Left lung (tissue), 10 donors: Measurements from ENCODE around the gene ANKS4B. TPM values are rescaled to one million over a fixed set of nuclear protein-coding genes. Genes with fewer than 3 reads are reported as not detected.
A peak's percentile ranks its signal among the peaks of the same experiment; 100 is the strongest.

Experiments
- ATAC-seq: fragments of 200-7000 bp; cut with Tn5 transposase; one replicate; pipeline ENCODE4 v1.9.1; 2020; ENCODE audit warnings: moderate library complexity
- DNase-seq, 4 donors: peaks; one replicate each; pipeline ENCODE4 v3.0.0-alpha.2; 2013 to 2020
- H3K27ac ChIP-seq, 2 donors: fragments of 200-600 bp; sonication (generic) in 1 of 2; one replicate each; pipeline versions ENCODE4 v1.5.0 to v1.8.0; 2020 to 2021
- H3K27me3 ChIP-seq, 2 donors: fragments of 200-600 bp; sonication (generic) in 1 of 2; one replicate each; pipeline versions ENCODE4 v1.5.0 to v1.8.0; 2020 to 2021
- H3K36me3 ChIP-seq, 2 donors: fragments of 200-600 bp; sonication (generic) in 1 of 2; one replicate each; pipeline versions ENCODE4 v1.5.0 to v1.8.0; 2020 to 2021
- H3K4me1 ChIP-seq, 2 donors: fragments of 200-600 bp; one replicate each; pipeline ENCODE4 v1.8.0; 2021
- H3K4me3 ChIP-seq, 2 donors: fragments of 200-600 bp; sonication (generic) in 1 of 2; one replicate each; pipeline versions ENCODE4 v1.5.0 to v1.8.0; 2020 to 2021; ENCODE audit warnings: mild to moderate bottlenecking in 1 of 2
- H3K9me3 ChIP-seq, 2 donors: fragments of 200-600 bp; sonication (generic) in 1 of 2; one replicate each; pipeline versions ENCODE4 v1.5.0 to v1.8.0; 2020 to 2021
- CTCF ChIP-seq, 2 donors: fragments of 200-600 bp; sonication (generic) in 1 of 2; IDR thresholded peaks; one replicate each; pipeline versions ENCODE4 v1.5.0 to v1.8.0; 2021; ENCODE audit warnings: antibody characterized with exemption in 2 of 2
- intact Hi-C, 2 donors: fragments of 100-400 bp; cut with DNase I; formaldehyde crosslinking; loops; one replicate each; pipeline versions ENCODE4 v1.11.2 to v1.14.2; 2022
- polyA plus RNA-seq, 6 donors: library from polyadenylated mRNA; unstranded; fragments of 120-200 nt; gene quantifications; one replicate each; pipeline ENCODE4 v1.2.1, GENCODE V29; 2013; ENCODE audit not compliant: insufficient read length in 6 of 6
- total RNA-seq, 2 donors: library from RNA; stranded (reverse); fragmentation: NEBNext Ultra II Directional; extraction: Animal tissue kit (Norgen Biotek cat#: 25700); gene quantifications; one replicate each; pipeline ENCODE4 v1.2.1, GENCODE V29; 2021
- donor health status: DM: no; HTN: yes; CAD: no.
- donor health status: DM: no; HTN: no; CAD: no.

ANKS4B gene
- total and polyA plus RNA-seq, 8 donors: 0.07 to 0.18 (median 0.10) TPM; not detected in 2

DNA sequence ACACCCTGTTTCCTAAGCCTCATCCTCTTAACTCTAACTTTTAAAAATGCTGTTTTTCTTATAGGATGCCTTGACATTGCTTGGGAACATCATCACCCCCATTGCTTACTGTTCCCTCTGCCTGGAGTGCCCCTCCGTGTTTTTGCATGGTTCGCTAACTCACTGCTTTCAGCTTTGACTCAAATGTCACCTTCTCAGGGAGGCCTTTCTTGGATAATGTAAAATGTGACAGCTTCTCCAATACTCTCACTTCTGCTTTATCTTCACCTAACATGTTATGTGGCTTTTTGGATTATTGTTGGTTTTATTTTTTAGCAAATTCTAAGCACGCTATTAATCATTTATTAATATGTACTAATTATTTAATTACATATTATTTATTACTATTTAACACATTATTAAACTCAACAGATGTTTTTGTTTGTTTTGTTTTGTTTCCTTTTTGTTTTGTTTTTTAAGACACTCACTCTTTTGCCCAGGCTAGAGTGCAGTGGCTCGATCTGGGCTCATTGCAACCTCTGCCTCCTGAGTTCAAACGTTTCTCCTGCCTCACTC is 40.8 kb downstream of the ANKS4B start:
- Histone ChIP-seq H3K4me1 (peaks cover 0 to 9% of the 10 kb centered on the region in 2 donors), H3K36me3 (no peaks in the 10 kb centered on the region), H3K27me3 (peaks cover 13 to 50% of the 10 kb centered on the region in 2 donors), H3K9me3 (no peaks in the 10 kb centered on the region), H3K4me3 (no peak overlapping the region), H3K27ac (no peak overlapping the region)
- no peak for ATAC-seq
- intact Hi-C loops: no loop called here
- TF ChIP-seq CTCF (IDR thresholded peaks at IDR 0.05): no peak
- DNase-seq: no peak

- TF ChIP-seq CTCF (IDR thresholded peaks at IDR 0.05): no peak
- H3K36me3 ChIP-seq: no peaks in the 10 kb centered on the region
- no peaks in the 10 kb centered on the region for H3K9me3 ChIP-seq
- intact Hi-C loops: no loop called here
- ATAC-seq (no peak), DNase-seq (no peak)
- no peak overlapping the region for H3K27ac ChIP-seq
- peaks cover 0 to 9% of the 10 kb centered on the region in 2 donors for H3K4me1 ChIP-seq
- peaks cover 13 to 63% of the 10 kb centered on the region in 2 donors for H3K27me3 ChIP-seq
- no peak overlapping the region for H3K4me3 ChIP-seq
Measured at GRCh38 chr16:21275529-21275928, 42.0 kb downstream of the ANKS4B start.

DNA sequence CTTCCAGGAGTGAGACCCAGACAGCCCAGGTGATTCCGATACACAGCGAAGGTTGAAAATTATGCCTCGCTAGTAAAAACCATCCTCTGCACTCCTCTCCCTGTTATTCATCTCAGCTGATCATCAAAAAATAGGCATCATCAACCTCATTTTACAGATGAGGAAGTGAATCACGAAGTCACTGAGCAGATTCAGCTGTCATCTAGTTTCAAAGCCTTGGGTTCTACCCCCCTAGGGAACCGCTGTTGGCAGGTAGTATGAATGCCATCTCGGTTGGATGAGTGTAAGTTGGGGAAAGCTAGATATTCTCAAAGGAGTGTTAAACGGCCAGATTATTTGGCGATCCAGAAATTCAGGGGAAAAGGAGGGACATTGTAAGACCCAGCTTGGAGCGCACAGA is 42.6 kb downstream of the ANKS4B start:
- no peak overlapping the region for H3K4me3 ChIP-seq
- H3K4me1 ChIP-seq: peaks cover 0 to 9% of the 10 kb centered on the region in 2 donors
- H3K9me3 ChIP-seq: no peaks in the 10 kb centered on the region
- H3K27ac ChIP-seq: no peak overlapping the region
- intact Hi-C loops: no loop called here
- ATAC-seq: no peak
- no peak for DNase-seq
- no peak for TF ChIP-seq CTCF (IDR thresholded peaks at IDR 0.05)
- no peaks in the 10 kb centered on the region for H3K36me3 ChIP-seq
- H3K27me3 ChIP-seq: peaks cover 13 to 68% of the 10 kb centered on the region in 2 donors

DNA sequence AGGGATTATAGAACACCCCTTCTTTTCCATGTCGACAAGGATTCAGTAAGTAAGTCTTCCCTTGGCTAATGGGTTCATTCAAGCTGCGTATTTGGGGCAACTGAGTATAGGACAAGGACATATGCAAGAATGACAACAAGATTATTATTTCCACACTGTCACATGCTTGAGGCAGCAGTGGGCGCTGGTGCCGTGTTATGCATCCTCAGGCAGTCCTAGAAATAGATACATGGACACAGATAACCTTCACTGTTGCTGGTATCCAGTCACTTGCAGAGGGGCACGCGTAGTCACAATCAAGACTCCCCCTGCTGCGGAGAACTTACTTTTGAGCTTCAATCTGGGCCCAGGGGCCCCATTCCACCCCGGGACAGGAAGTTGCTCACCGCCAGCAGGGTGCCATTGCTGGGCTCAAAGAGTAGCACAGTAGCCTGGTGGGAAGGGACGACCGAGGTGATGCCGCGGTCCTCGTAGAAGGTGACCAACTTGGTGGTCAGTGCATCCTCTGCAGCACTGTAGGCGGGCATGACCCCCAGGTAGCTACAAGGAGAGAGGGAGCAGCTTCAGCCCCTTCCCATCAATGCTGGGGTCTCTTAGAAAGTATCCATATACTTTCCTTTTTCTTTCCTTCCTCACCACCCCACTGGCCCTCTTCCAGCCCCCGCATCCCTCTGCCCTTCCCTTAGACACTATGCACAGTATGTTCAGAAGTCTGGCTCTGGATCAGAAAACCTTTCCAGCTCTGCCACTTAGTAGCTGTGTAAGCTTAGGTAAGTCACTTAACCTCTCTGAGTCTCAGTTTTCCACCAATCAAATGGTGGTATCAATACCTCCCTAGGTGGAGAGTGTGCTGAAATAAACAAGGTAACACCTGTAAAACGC is 43.8 kb downstream of the ANKS4B start:
- TF ChIP-seq CTCF (IDR thresholded peaks at IDR 0.05): no peak
- Histone ChIP-seq H3K9me3 (no peaks in the 10 kb centered on the region), H3K27me3 (peaks cover 13 to 80% of the 10 kb centered on the region in 2 donors), H3K27ac (no peak overlapping the region), H3K36me3 (no peaks in the 10 kb centered on the region), H3K4me1 (peaks cover 0 to 9% of the 10 kb centered on the region in 2 donors), H3K4me3 (peak overlapping the region; percentile 34 to 40)
- DNase-seq (no peak), ATAC-seq (no peak)
- intact Hi-C loops: no loop called here
